MCF 10A (cell line): ENCODE data around the gene NFIB. TPM values are rescaled to one million over a fixed set of nuclear protein-coding genes. Genes with fewer than 3 reads are reported as not detected.

ENCODE experiments used
- BruUV-seq: library from RNA; stranded (reverse); fragments of 400-500 nt; replicated peaks from 2 replicates; lab custom pipeline; 2021; lab: Mats Ljungman, UMichigan
- CTCF ChIA-PET: fragments of 300-600 bp; sonication (Branson Sonifier 250); formaldehyde crosslinking; extraction: SDS; loops from one replicate; lab custom pipeline; 2021; ENCODE audit warnings: antibody characterized with exemption, inconsistent platforms; lab: Yijun Ruan, JAX
- POLR2A ChIA-PET: fragments of 300-600, 350-650 bp; sonication (Branson Sonifier 250); formaldehyde crosslinking; extraction: SDS; loops from one replicate; lab custom pipeline; 2020; ENCODE audit warnings: antibody characterized with exemption, inconsistent platforms; lab: Yijun Ruan, JAX
- DNase-seq: peaks from one replicate; pipeline ENCODE4 v3.0.0-alpha.2; 2018; ENCODE audit not compliant: unreplicated experiment
- H3K27ac Mint-ChIP-seq: one replicate; pipeline ENCODE4 v1.8.0; 2022; ENCODE audit warnings: mild to moderate bottlenecking, low read depth, mixed read lengths; ENCODE audit not compliant: unreplicated experiment
- H3K27me3 Mint-ChIP-seq: one replicate; pipeline ENCODE4 v1.8.0; 2022; ENCODE audit warnings: mixed read lengths; ENCODE audit not compliant: insufficient read depth, unreplicated experiment
- H3K36me3 Mint-ChIP-seq: one replicate; pipeline ENCODE4 v1.8.0; 2022; ENCODE audit warnings: mild to moderate bottlenecking, moderate library complexity, mixed read lengths; ENCODE audit not compliant: insufficient read depth, unreplicated experiment
- H3K4me1 Mint-ChIP-seq: one replicate; pipeline ENCODE4 v1.8.0; 2022; ENCODE audit warnings: mixed read lengths; ENCODE audit not compliant: insufficient read depth, unreplicated experiment
- H3K4me3 Mint-ChIP-seq: one replicate; pipeline ENCODE4 v1.8.0; 2022; ENCODE audit warnings: mild to moderate bottlenecking, moderate library complexity, mixed read lengths; ENCODE audit not compliant: unreplicated experiment
- H3K9me3 Mint-ChIP-seq: one replicate; pipeline ENCODE4 v1.8.0; 2022; ENCODE audit warnings: mixed read lengths; ENCODE audit not compliant: unreplicated experiment
- intact Hi-C: fragments of 100-400 bp; cut with micrococcal nuclease; formaldehyde crosslinking; loops from 2 replicates; pipeline ENCODE4 v1.14.1; 2022
- total RNA-seq: library from RNA; stranded (reverse); gene quantifications from 2 replicates; pipeline ENCODE4 v1.2.3, GENCODE V29; 2022
- TF ChIP-seq, protein P1 (sequence below): fragments of 200-600 bp; IDR thresholded peaks from one replicate; pipeline ENCODE4 v1.8.0; 2022; ENCODE audit warnings: antibody characterized with exemption, mild to moderate bottlenecking; ENCODE audit not compliant: unreplicated experiment

The NFIB gene
- total RNA-seq, 1 experiment from 2014 or later = 70.8 TPM

DNA sequence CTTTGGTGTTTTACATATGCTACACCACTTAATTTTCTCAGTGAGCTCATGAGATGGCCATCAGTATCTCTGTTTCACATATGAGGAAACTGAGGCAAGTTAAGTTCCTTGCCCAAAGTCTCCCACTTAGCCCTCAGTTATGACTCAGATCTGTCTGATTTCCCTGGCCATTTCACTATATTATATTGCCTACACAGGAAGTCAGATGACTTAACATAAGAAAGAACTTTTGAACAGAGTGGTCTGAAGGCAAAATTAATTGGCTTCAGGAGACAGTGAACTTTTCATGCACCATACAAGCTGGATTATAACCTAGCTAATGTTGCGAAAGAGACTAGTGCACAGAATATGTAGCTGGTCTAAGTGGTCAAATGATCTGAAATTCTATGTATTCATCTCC is 221.6 kb downstream of the NFIB start:
- ChIA-PET POLR2A (interaction anchor here (0.6 to 1.4 kb wide), 5 partner anchors 11 to 598 kb away, joined by 3 to 4 read pairs (median 3); no protein-coding TSS in a partner anchor), CTCF (interaction anchor here (0.5 to 1.2 kb wide), 4 partner anchors 11 to 1057 kb away, joined by 3 to 5 read pairs (median 3); no protein-coding TSS in a partner anchor)
- peaks cover 38% of the 10 kb centered on the region for H3K36me3 Mint-ChIP-seq

DNA sequence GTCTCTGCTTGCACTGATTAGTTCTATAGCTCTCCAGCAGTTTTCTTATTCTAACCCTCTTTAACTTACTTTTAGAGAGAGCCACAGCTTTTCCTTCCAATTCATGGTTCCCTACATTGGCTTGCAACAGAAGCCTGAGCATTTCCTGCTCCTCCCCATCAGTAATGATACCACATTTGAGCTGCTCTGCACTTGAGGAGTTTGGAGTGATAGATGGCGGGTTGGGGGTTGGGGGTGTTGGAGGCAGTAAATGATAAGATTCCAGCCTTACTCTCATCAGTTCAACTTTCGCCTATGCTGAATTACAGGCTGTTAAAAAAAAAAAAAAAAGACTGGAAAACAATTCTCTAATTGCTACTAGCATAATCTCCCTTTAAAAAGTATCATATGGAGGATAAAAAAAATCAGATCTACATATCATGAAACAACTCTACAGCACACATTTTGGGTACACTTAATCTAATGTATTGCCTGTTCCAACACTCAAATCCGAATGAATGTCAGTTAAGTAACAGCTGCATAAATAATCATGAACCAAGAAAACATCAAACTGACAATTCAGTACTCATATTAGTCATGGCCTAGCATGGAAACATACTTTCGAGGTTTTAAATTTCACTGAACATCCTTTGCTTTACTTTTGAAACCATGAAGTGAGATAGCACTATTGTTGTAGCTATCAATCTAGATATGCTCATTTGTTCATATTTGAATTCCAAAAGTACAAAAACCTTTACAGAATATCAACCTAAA is 224.7 kb downstream of the NFIB start:
- no peaks in the 10 kb centered on the region for H3K9me3 Mint-ChIP-seq
- H3K27ac Mint-ChIP-seq = no peak overlapping the region
- intact Hi-C loops = no loop called here
- peaks cover 9% of the 10 kb centered on the region for H3K4me1 Mint-ChIP-seq
- ChIA-PET CTCF (interaction anchor here (0.6 to 2.4 kb wide), 5 partner anchors 17 to 662 kb away, joined by 3 to 7 read pairs (median 3); no protein-coding TSS in a partner anchor), POLR2A (interaction anchor here (0.8 to 1.3 kb wide), 2 partner anchors 223 to 602 kb away, joined by 3 read pairs; no protein-coding TSS in a partner anchor)
- peaks cover 39% of the 10 kb centered on the region for H3K36me3 Mint-ChIP-seq
- TF ChIP-seq, protein P1, sequence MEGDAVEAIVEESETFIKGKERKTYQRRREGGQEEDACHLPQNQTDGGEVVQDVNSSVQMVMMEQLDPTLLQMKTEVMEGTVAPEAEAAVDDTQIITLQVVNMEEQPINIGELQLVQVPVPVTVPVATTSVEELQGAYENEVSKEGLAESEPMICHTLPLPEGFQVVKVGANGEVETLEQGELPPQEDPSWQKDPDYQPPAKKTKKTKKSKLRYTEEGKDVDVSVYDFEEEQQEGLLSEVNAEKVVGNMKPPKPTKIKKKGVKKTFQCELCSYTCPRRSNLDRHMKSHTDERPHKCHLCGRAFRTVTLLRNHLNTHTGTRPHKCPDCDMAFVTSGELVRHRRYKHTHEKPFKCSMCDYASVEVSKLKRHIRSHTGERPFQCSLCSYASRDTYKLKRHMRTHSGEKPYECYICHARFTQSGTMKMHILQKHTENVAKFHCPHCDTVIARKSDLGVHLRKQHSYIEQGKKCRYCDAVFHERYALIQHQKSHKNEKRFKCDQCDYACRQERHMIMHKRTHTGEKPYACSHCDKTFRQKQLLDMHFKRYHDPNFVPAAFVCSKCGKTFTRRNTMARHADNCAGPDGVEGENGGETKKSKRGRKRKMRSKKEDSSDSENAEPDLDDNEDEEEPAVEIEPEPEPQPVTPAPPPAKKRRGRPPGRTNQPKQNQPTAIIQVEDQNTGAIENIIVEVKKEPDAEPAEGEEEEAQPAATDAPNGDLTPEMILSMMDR = no peak
- DNase-seq = no peak
- H3K27me3 Mint-ChIP-seq = no peaks in the 10 kb centered on the region
- no TSS peak for BruUV-seq
- H3K4me3 Mint-ChIP-seq = no peak overlapping the region

More for the DNA sequence above, 221.6 kb downstream of the NFIB start:
- Mint-ChIP-seq H3K9me3 (no peaks in the 10 kb centered on the region), H3K27ac (no peak overlapping the region), H3K4me1 (peaks cover 23% of the 10 kb centered on the region), H3K4me3 (no peak overlapping the region), H3K27me3 (no peaks in the 10 kb centered on the region)
- DNase-seq = no peak
- intact Hi-C loops = loop anchor here (10.0 kb wide), 1 partner anchor 648 kb away; no protein-coding TSS in a partner anchor
- no TSS peak for BruUV-seq
- TF ChIP-seq, protein P1 = no peak

DNA sequence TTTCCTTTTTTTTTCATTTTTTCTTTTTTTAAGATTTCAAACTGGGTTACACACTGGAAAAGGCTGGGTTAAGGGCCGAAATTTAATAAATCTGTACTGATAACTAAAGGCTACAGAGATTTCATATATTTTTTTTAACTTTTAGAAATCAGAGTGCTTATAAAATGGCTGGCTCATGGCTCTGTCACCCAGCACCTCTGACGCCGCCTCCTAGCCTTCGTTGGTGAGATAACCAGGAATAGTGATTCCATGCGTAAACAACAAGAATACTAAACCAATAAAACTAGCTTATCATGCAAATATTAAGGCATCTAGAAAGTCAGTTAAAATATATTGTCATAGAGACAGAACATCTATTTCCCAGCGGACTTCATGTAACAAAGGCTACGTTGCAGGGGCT is 226.4 kb downstream of the NFIB start:
- DNase-seq = no peak
- H3K4me3 Mint-ChIP-seq = no peak overlapping the region
- BruUV-seq = no TSS peak
- H3K36me3 Mint-ChIP-seq = peaks cover 40% of the 10 kb centered on the region
- no peaks in the 10 kb centered on the region for H3K27me3 Mint-ChIP-seq
- peaks cover 9% of the 10 kb centered on the region for H3K4me1 Mint-ChIP-seq
- TF ChIP-seq, protein P1 = no peak
- intact Hi-C loops = no loop called here
- ChIA-PET CTCF (no interaction called here), POLR2A (no interaction called here)
- no peak overlapping the region for H3K27ac Mint-ChIP-seq
- no peaks in the 10 kb centered on the region for H3K9me3 Mint-ChIP-seq

DNA sequence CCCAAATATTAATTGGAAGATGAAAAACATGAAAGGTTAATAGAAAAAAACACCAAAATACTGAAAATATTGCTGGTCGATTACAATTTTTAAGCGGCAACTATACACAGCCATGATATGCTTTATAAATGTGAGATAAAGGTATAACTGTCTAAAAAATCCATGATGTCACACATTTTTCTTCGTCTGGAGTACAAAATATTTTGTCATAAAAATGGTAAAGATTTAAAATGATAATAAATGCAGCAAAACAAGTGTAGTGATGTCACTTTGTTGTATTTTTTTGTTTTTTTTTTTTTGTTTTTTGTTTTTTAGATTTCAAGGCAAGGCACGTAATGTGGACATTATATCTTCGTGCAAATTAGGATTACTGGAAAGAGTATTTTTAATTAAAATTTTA is 227.4 kb downstream of the NFIB start:
- H3K4me3 Mint-ChIP-seq = no peak overlapping the region
- no peaks in the 10 kb centered on the region for H3K27me3 Mint-ChIP-seq
- ChIA-PET POLR2A (interaction anchor here (0.7 kb wide), 1 partner anchor 164 kb away, joined by 4 read pairs; no protein-coding TSS in a partner anchor), CTCF (interaction anchor here (0.5 kb wide), 1 partner anchor 640 kb away, joined by 3 read pairs; no protein-coding TSS in a partner anchor)
- peaks cover 35% of the 10 kb centered on the region for H3K36me3 Mint-ChIP-seq
- TF ChIP-seq, protein P1 = no peak
- intact Hi-C loops = no loop called here
- H3K4me1 Mint-ChIP-seq = peaks cover 13% of the 10 kb centered on the region
- H3K9me3 Mint-ChIP-seq = no peaks in the 10 kb centered on the region
- no TSS peak for BruUV-seq
- H3K27ac Mint-ChIP-seq = no peak overlapping the region
- no peak for DNase-seq
